ENCODE results near the gene MGLL.

MGLL gene

GRCh38 chr3:127693336-127693843 lies 128.9 kb downstream of the MGLL start:
- Histone ChIP-seq H3K9me2 (replicated peaks; ENCODE audit: insufficient read depth, low read length) (no peaks in the 10 kb centered on the region), H3K79me2 (ENCODE audit: insufficient read depth, low read length) (no peaks in the 10 kb centered on the region), H3K36me3 (ENCODE audit: low read length) (no peaks in the 10 kb centered on the region), H3K4me3 (ENCODE audit: insufficient read depth, low read length, poor library complexity, severe bottlenecking) (no peak overlapping the region), H3F3A (ENCODE audit: insufficient read depth) (no peaks in the 10 kb centered on the region), H2AFZ (ENCODE audit: low read depth, low read length, severe bottlenecking) (no peak overlapping the region), H3K4me2 (ENCODE audit: low read depth, low read length, poor library complexity, severe bottlenecking) (no peak overlapping the region), H4K20me1 (ENCODE audit: low read depth, low read length) (no peaks in the 10 kb centered on the region), H3K27ac (ENCODE audit: low read depth, low read length) (no peak overlapping the region), H3K27me3 (ENCODE audit: low read length) (no peaks in the 10 kb centered on the region), H3K9ac (ENCODE audit: low read length) (no peak overlapping the region), H3K9me3 (ENCODE audit: insufficient read depth, low read length) (no peaks in the 10 kb centered on the region)
- TF ChIP-seq EZH2phosphoT487 (conservative IDR thresholded peaks at IDR 0.05; ENCODE audit: low read length): no peak
- TF ChIP-seq CTCF (IDR thresholded peaks at IDR 0.05; ENCODE audit: insufficient read depth, low read length, poor library complexity, severe bottlenecking): no peak

GRCh38 chr3:127692501-127693335 lies 129.6 kb downstream of the MGLL start:
- TF ChIP-seq CTCF (IDR thresholded peaks at IDR 0.05; ENCODE audit: insufficient read depth, low read length, poor library complexity, severe bottlenecking) (no peak), EZH2phosphoT487 (conservative IDR thresholded peaks at IDR 0.05; ENCODE audit: low read length) (no peak)
- Histone ChIP-seq H3K4me2 (ENCODE audit: low read depth, low read length, poor library complexity, severe bottlenecking) (no peak overlapping the region), H3K36me3 (ENCODE audit: low read length) (no peaks in the 10 kb centered on the region), H3K79me2 (ENCODE audit: insufficient read depth, low read length) (no peaks in the 10 kb centered on the region), H3K9ac (ENCODE audit: low read length) (no peak overlapping the region), H4K20me1 (ENCODE audit: low read depth, low read length) (no peaks in the 10 kb centered on the region), H3K27me3 (ENCODE audit: low read length) (no peaks in the 10 kb centered on the region), H2AFZ (ENCODE audit: low read depth, low read length, severe bottlenecking) (no peak overlapping the region), H3K4me3 (ENCODE audit: insufficient read depth, low read length, poor library complexity, severe bottlenecking) (no peak overlapping the region), H3F3A (ENCODE audit: insufficient read depth) (no peaks in the 10 kb centered on the region), H3K27ac (ENCODE audit: low read depth, low read length) (no peak overlapping the region), H3K9me2 (replicated peaks; ENCODE audit: insufficient read depth, low read length) (no peaks in the 10 kb centered on the region), H3K9me3 (ENCODE audit: insufficient read depth, low read length) (no peaks in the 10 kb centered on the region)

DNA sequence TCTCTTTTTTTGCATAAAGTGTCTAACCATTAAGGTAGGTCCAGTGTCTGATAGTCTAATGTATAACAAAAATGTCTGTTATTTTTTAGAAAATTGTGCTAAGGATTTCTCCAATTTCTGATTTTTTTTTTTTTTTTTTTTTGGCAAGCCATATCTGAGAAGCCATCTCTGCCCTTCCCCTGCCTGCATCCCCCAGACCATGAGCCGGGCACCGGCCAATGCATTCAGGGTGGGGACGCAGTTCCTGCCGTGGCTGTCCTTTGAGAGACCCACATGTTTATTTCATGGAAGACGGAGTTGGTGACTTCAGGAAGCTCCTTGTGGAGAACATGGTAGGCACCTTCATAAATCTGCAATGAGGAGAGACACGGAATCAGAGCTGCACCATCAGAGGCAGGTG lies 130.3 kb downstream of the MGLL start:
- no peaks in the 10 kb centered on the region for H3K79me2 ChIP-seq (ENCODE audit: insufficient read depth, low read length)
- H4K20me1 ChIP-seq (ENCODE audit: low read depth, low read length): no peaks in the 10 kb centered on the region
- no peak overlapping the region for H2AFZ ChIP-seq (ENCODE audit: low read depth, low read length, severe bottlenecking)
- TF ChIP-seq EZH2phosphoT487 (conservative IDR thresholded peaks at IDR 0.05; ENCODE audit: low read length) (no peak), CTCF (IDR thresholded peaks at IDR 0.05; ENCODE audit: insufficient read depth, low read length, poor library complexity, severe bottlenecking) (no peak)
- H3K9me2 ChIP-seq (replicated peaks; ENCODE audit: insufficient read depth, low read length): no peaks in the 10 kb centered on the region
- H3K27ac ChIP-seq (ENCODE audit: low read depth, low read length): no peak overlapping the region
- H3K9ac ChIP-seq (ENCODE audit: low read length): no peak overlapping the region
- no peak overlapping the region for H3K4me2 ChIP-seq (ENCODE audit: low read depth, low read length, poor library complexity, severe bottlenecking)
- no peaks in the 10 kb centered on the region for H3K27me3 ChIP-seq (ENCODE audit: low read length)
- no peak overlapping the region for H3K4me3 ChIP-seq (ENCODE audit: insufficient read depth, low read length, poor library complexity, severe bottlenecking)
- no peaks in the 10 kb centered on the region for H3F3A ChIP-seq (ENCODE audit: insufficient read depth)
- H3K36me3 ChIP-seq (ENCODE audit: low read length): no peaks in the 10 kb centered on the region
- no peaks in the 10 kb centered on the region; the same call in 1 of the 2 replicates for H3K9me3 ChIP-seq (ENCODE audit: insufficient read depth, low read length)
